ENCODE results near the gene ENTPD8. TPM values are rescaled to one million over a fixed set of nuclear protein-coding genes. Genes with fewer than 3 reads are reported as not detected.

The ENTPD8 gene
- total and polyA plus RNA-seq, 2 of the 13 experiments (the other 11 are each of a cell fraction or from before 2014, with no cell fraction given): 0.26 to 0.44 TPM

DNA sequence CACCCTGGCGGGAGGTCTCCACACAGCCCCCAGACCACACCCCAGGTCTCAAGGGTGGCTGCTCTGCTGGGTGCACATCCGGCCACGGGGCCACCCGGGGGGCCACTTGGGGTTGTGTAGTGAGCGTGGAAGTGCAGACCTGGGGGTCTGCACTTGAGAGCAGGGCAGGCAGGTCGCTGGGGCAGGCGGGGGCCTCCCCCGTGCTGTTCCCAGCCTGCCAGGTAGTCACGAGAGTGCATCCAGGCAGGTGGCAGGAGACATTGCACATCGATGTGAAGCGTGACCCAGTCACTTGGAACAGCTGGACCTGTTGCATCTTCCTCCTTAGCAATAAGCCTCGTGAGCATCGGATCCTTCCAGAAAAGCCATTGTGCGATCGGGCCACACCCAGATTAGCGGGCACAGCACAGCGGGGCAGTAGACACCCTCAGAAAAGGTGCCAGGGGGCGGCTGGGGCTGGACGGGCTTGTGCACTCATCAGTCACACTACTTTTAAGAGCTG is 4.8 kb upstream of the ENTPD8 start (continued):
- no peak for TF ChIP-seq GTF3A (CRISPR knock-in tag; conservative IDR thresholded peaks at IDR 0.05)

GRCh38 chr9:137445275-137445807 is 4.2 kb upstream of the ENTPD8 start:
- FAIRE-seq (peak; percentile 62), DNase-seq (ENCODE audit: low spot score) (peak; percentile 57), ATAC-seq (peak; percentile 38)
- Histone ChIP-seq H3K36me3 (replicated peaks in 1 of 2; ENCODE audit: control insufficient read depth in 1 of 2, insufficient read depth in 2 of 2, low read length in 2 of 2) (peaks cover 0 to 13% of the 10 kb centered on the region in 2 experiments; a peak in 3 of 5 replicates), H3K4me1 (ENCODE audit: insufficient read depth, low read length) (peaks cover 25% of the 10 kb centered on the region), H3K9ac (ENCODE audit: insufficient read depth, low read depth, low read length) (no peak overlapping the region), H3K27me3 (ENCODE audit: control insufficient read depth in 1 of 2, insufficient read depth in 2 of 2, low read length in 2 of 2) (no peaks in the 10 kb centered on the region), H3K9me3 (ENCODE audit: low read length) (no peaks in the 10 kb centered on the region), H2AFZ (ENCODE audit: low read length) (no peak overlapping the region), H3K79me2 (ENCODE audit: insufficient read depth, low read length) (no peaks in the 10 kb centered on the region), H3K4me2 (ENCODE audit: low read depth, low read length) (no peak overlapping the region; the same call in 1 of the 2 replicates), H3K27ac (ENCODE audit: extremely low read length, insufficient read depth, low read length) (no peak overlapping the region), H3K4me3 (replicated peaks in 1 of 3; ENCODE audit: insufficient read depth in 1 of 3, low read depth in 2 of 3, low read length in 3 of 3) (no peak overlapping the region), H4K20me1 (ENCODE audit: insufficient read depth, low read length) (peaks cover 7% of the 10 kb centered on the region; the same call in 1 of the 2 replicates)
- BruUV-seq (replicated peaks): no TSS peak
- ChIA-PET CTCF (ENCODE audit: low intra/inter-chr PET ratio, low total read pairs) (interaction anchor here (1.4 to 2.5 kb wide), 2 partner anchors 22 to 158 kb away, joined by 6 to 23 read pairs; partner anchors contain the start of genes EXD3 and NOXA1), POLR2A (interaction anchor here (3.3 kb wide), 1 partner anchor 22 kb away, joined by 12 read pairs; the partner anchor contains the start of genes EXD3 and NOXA1)
- in situ Hi-C loops (cut with HindIII; ENCODE audit: extremely low pct_ligation_motif_present, low pct_unique_long_range_greater_than_20kb) (no loop called here), intact Hi-C loops (cut with micrococcal nuclease; ENCODE audit: unreplicated experiment) (loop anchor here (1.0 to 5.0 kb wide), 2 partner anchors 22 to 158 kb away; partner anchors contain the start of genes EXD3 and NOXA1)
- WGBS (ENCODE audit: low lambda C conversion rate): 3% methylated on average over 9 of the region's 14 CpGs
- TF ChIP-seq SMAD1 (CRISPR knock-in tag; IDR thresholded peaks at IDR 0.05; ENCODE audit: borderline replicate concordance, low read depth): 0 out of 2 replicates have a peak, but pooled peaks have one; percentile 13
- no peak for TF ChIP-seq FOXP1 (IDR thresholded peaks at IDR 0.05)
- TF ChIP-seq FOXP1 (CRISPR knock-in tag; IDR thresholded peaks at IDR 0.05): no peak
- peak; percentile 81; the same call in 1 of the 2 replicates for TF ChIP-seq ZC3H13 (CRISPR knock-in tag; IDR thresholded peaks at IDR 0.05)
- TF ChIP-seq ZNF614 (CRISPR knock-in tag; IDR thresholded peaks at IDR 0.05; ENCODE audit: borderline replicate concordance): 0 out of 2 replicates have a peak, but pooled peaks have one; percentile 18
- peak; percentile 26; the same call in 1 of the 2 replicates for TF ChIP-seq RXRA (CRISPR knock-in tag; IDR thresholded peaks at IDR 0.05)
- 0 out of 2 replicates have a peak, but pooled peaks have one; percentile 15 for TF ChIP-seq ZFX (CRISPR knock-in tag; IDR thresholded peaks at IDR 0.05; ENCODE audit: low read depth)
- 0 out of 2 replicates have a peak, but pooled peaks have one; percentile 44 for TF ChIP-seq ZNF605 (CRISPR knock-in tag; IDR thresholded peaks at IDR 0.05)
- TF ChIP-seq ELF3 (CRISPR knock-in tag; IDR thresholded peaks at IDR 0.05): 0 out of 2 replicates have a peak, but pooled peaks have one; percentile 17
- TF ChIP-seq, protein P1, sequence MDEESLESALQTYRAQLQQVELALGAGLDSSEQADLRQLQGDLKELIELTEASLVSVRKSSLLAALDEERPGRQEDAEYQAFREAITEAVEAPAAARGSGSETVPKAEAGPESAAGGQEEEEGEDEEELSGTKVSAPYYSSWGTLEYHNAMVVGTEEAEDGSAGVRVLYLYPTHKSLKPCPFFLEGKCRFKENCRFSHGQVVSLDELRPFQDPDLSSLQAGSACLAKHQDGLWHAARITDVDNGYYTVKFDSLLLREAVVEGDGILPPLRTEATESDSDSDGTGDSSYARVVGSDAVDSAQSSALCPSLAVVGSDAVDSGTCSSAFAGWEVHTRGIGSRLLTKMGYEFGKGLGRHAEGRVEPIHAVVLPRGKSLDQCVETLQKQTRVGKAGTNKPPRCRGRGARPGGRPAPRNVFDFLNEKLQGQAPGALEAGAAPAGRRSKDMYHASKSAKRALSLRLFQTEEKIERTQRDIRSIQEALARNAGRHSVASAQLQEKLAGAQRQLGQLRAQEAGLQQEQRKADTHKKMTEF (CRISPR knock-in tag; IDR thresholded peaks at IDR 0.05): peak; percentile 22; the same call in 1 of the 2 replicates
- 0 out of 2 replicates have a peak, but pooled peaks have one; percentile 56 for TF ChIP-seq ZNF607 (CRISPR knock-in tag; IDR thresholded peaks at IDR 0.05; ENCODE audit: borderline replicate concordance)
- TF ChIP-seq, protein P2, sequence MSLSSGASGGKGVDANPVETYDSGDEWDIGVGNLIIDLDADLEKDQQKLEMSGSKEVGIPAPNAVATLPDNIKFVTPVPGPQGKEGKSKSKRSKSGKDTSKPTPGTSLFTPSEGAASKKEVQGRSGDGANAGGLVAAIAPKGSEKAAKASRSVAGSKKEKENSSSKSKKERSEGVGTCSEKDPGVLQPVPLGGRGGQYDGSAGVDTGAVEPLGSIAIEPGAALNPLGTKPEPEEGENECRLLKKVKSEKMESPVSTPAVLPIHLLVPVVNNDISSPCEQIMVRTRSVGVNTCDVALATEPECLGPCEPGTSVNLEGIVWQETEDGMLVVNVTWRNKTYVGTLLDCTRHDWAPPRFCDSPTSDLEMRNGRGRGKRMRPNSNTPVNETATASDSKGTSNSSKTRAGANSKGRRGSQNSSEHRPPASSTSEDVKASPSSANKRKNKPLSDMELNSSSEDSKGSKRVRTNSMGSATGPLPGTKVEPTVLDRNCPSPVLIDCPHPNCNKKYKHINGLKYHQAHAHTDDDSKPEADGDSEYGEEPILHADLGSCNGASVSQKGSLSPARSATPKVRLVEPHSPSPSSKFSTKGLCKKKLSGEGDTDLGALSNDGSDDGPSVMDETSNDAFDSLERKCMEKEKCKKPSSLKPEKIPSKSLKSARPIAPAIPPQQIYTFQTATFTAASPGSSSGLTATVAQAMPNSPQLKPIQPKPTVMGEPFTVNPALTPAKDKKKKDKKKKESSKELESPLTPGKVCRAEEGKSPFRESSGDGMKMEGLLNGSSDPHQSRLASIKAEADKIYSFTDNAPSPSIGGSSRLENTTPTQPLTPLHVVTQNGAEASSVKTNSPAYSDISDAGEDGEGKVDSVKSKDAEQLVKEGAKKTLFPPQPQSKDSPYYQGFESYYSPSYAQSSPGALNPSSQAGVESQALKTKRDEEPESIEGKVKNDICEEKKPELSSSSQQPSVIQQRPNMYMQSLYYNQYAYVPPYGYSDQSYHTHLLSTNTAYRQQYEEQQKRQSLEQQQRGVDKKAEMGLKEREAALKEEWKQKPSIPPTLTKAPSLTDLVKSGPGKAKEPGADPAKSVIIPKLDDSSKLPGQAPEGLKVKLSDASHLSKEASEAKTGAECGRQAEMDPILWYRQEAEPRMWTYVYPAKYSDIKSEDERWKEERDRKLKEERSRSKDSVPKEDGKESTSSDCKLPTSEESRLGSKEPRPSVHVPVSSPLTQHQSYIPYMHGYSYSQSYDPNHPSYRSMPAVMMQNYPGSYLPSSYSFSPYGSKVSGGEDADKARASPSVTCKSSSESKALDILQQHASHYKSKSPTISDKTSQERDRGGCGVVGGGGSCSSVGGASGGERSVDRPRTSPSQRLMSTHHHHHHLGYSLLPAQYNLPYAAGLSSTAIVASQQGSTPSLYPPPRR (CRISPR knock-in tag; IDR thresholded peaks at IDR 0.05; ENCODE audit: borderline replicate concordance): peak; percentile 39; the same call in 1 of the 2 replicates
- TF ChIP-seq, protein P3, sequence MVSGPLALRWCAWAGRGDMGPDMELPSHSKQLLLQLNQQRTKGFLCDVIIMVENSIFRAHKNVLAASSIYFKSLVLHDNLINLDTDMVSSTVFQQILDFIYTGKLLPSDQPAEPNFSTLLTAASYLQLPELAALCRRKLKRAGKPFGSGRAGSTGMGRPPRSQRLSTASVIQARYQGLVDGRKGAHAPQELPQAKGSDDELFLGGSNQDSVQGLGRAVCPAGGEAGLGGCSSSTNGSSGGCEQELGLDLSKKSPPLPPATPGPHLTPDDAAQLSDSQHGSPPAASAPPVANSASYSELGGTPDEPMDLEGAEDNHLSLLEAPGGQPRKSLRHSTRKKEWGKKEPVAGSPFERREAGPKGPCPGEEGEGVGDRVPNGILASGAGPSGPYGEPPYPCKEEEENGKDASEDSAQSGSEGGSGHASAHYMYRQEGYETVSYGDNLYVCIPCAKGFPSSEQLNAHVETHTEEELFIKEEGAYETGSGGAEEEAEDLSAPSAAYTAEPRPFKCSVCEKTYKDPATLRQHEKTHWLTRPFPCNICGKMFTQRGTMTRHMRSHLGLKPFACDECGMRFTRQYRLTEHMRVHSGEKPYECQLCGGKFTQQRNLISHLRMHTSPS (CRISPR knock-in tag; IDR thresholded peaks at IDR 0.05; ENCODE audit: low read depth): 0 out of 2 replicates have a peak, but pooled peaks have one; percentile 11
